ENCODE measurements around the gene SMAD7. TPM values are rescaled to one million over a fixed set of nuclear protein-coding genes. Genes with fewer than 3 reads are reported as not detected.

The SMAD7 gene
- total RNA-seq, 4 donors from 2014 or later = 41.2 to 76.0 (median 55.2) TPM

DNA sequence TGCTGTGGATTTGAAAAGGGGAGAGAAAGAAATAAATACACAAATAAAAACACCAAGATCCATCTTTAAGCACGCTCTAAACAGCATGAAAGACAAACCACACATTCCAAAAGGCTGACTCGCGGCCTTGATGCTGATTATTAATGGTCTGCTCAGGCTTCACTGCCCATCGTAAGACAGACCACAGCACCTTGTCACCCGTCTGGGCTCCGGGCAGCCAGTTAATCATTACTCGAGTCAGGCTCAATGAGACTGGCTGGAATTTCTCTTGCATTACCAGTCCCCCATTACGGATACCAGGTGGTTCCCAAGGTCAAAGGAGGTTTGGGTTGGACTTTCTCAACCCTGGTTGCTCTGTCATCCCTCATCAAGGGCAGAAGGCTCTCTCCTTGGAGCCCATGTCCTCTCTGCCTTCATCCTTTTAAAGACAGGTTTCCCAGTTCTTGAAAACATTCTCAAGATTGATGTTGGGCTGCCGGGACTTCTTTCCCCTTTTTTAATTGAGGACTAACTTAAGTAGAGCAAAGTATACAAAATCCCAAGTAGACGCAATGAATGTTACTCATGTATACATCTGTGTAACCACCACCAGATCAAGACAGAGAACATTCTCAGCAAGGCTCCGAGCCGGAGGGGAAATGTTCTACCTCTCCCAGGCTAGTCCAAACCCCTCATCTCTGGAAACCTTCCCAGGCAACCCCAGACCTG, 8.1 kb downstream of the SMAD7 start:
- H3K4me1 ChIP-seq = peaks cover 20 to 100% (median 88%) of the 10 kb centered on the region in 3 donors
- peaks cover 0 to 8% of the 10 kb centered on the region in 2 donors for H3K36me3 ChIP-seq
- WGBS, 2 donors (ENCODE audit: low coverage in 1 of 2) = 36 to 54% methylated on average over 9 to 11 of the region's 12 CpGs
- H3K4me3 ChIP-seq = no peak overlapping the region
- no peaks in the 10 kb centered on the region for H3K9me3 ChIP-seq
- TF ChIP-seq, protein P1, sequence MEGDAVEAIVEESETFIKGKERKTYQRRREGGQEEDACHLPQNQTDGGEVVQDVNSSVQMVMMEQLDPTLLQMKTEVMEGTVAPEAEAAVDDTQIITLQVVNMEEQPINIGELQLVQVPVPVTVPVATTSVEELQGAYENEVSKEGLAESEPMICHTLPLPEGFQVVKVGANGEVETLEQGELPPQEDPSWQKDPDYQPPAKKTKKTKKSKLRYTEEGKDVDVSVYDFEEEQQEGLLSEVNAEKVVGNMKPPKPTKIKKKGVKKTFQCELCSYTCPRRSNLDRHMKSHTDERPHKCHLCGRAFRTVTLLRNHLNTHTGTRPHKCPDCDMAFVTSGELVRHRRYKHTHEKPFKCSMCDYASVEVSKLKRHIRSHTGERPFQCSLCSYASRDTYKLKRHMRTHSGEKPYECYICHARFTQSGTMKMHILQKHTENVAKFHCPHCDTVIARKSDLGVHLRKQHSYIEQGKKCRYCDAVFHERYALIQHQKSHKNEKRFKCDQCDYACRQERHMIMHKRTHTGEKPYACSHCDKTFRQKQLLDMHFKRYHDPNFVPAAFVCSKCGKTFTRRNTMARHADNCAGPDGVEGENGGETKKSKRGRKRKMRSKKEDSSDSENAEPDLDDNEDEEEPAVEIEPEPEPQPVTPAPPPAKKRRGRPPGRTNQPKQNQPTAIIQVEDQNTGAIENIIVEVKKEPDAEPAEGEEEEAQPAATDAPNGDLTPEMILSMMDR (IDR thresholded peaks at IDR 0.05) = no peak
- TF ChIP-seq POLR2AphosphoS5 (IDR thresholded peaks at IDR 0.05) = no peak
- no peak for TF ChIP-seq POLR2A (IDR thresholded peaks at IDR 0.05)
- no peak for TF ChIP-seq EP300 (IDR thresholded peaks at IDR 0.05)
- ATAC-seq = no peak
- H3K27ac ChIP-seq = peak overlapping the region; percentile 46 to 98 (median 88)
- H3K27me3 ChIP-seq = no peaks in the 10 kb centered on the region

DNA sequence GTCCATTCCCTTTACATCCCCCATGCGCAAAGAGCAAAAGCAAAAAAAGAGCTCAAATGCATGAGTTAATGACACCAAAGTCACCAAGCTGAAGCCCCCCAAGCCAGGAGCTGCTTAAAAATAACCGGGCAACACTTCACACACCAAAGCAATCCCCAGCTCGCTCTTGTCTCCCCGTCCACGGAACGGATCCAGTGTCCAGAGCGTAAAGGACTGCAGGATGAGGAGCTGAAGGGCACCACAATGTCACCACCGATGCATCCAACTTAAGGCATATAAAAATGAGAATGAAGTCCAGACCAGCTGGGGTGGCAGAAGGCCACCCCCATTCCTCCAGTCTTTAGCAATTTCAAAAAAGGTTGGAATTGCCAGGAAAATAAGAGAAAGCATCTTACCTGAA, 8.7 kb downstream of the SMAD7 start:
- Histone ChIP-seq H3K4me1 (peaks cover 20 to 100% (median 89%) of the 10 kb centered on the region in 3 donors), H3K36me3 (peaks cover 0 to 8% of the 10 kb centered on the region in 2 donors), H3K4me3 (no peak overlapping the region), H3K27me3 (no peaks in the 10 kb centered on the region), H3K9me3 (no peaks in the 10 kb centered on the region), H3K27ac (peak overlapping the region; percentile 46 to 98 (median 88))
- no peak for ATAC-seq
- no peak for TF ChIP-seq POLR2AphosphoS5 (IDR thresholded peaks at IDR 0.05)
- no peak for TF ChIP-seq POLR2A (IDR thresholded peaks at IDR 0.05)
- TF ChIP-seq, protein P1 (IDR thresholded peaks at IDR 0.05) = no peak
- no peak for TF ChIP-seq EP300 (IDR thresholded peaks at IDR 0.05)
- 54% methylated on average over 7 of the region's 8 CpGs; no CpG with 5 or more reads in 1 of the 2 donors for WGBS, 2 donors (ENCODE audit: low coverage in 1 of 2)

DNA sequence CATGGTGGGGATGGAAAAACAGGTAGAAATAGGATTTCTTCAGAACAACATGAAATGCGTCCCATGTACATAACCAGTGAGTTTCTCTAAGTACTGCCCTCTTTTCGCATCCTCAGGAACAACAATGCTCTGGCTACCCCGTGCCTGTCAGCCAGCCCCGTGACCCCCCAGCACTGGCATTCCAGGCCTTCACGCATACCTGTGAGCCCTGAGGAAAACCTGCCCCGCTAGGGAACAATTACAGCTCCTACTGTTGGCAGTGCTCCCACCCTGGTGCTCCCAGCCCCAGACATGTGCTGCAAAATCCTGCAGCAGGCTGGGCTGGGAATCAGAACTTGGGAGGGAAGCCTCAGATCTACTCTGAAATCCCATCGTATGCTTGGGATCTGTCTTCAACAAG, 9.1 kb downstream of the SMAD7 start:
- TF ChIP-seq EP300 (IDR thresholded peaks at IDR 0.05) = no peak
- TF ChIP-seq POLR2AphosphoS5 (IDR thresholded peaks at IDR 0.05) = no peak
- TF ChIP-seq, protein P1 (IDR thresholded peaks at IDR 0.05) = no peak
- no peak for TF ChIP-seq POLR2A (IDR thresholded peaks at IDR 0.05)
- Histone ChIP-seq H3K4me3 (no peak overlapping the region), H3K9me3 (no peaks in the 10 kb centered on the region), H3K36me3 (peaks cover 0 to 8% of the 10 kb centered on the region in 2 donors), H3K27ac (peak overlapping the region; percentile 46 to 98 (median 88)), H3K27me3 (no peaks in the 10 kb centered on the region), H3K4me1 (peaks cover 20 to 100% (median 89%) of the 10 kb centered on the region in 3 donors)
- no peak for ATAC-seq
- whole genome bisulfite sequencing, 2 donors (ENCODE audit: low coverage in 1 of 2) = 69 to 73% methylated on average over 3 to 4 of the region's 7 CpGs

DNA sequence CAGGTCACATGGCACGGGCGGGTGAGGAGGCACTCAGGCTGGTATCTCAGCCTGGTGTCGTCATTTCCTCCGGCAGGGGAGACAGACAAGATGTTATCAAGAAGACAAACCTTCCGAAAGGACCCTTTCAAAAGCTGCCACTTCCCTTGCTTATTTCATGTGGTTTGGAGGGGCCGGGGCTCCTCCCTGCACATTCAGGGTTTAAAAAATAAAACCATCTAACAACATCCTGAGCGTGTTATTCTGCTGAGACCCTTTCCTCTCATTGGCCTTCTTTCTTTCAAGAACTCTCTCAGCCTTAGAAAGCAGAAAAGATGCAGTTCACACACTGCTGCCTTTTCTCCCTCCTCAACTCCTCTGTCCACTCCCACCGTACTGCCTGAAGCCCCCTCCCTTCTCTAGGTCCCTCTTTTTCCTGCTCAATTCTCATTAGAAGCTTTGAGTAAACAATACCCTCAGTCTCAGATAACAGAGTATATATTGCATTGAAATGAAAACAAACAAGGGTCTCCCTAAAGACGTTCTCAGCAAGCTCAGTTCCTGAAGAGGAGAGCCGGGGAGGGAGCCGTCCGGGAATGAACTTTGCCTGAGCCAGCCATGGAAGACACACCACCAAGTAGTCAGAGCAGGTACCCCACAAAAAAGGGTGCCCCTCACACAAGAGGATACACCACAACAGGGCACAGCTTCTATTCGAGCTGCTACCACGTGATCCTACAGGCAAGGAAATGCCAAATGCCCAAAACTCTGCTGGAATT, 9.7 kb downstream of the SMAD7 start:
- ATAC-seq = no peak
- 47 to 48% methylated on average over 10 to 11 of the region's 14 CpGs for WGBS, 2 donors (ENCODE audit: low coverage in 1 of 2)
- Histone ChIP-seq H3K4me1 (peaks cover 20 to 100% (median 88%) of the 10 kb centered on the region in 3 donors), H3K27me3 (no peaks in the 10 kb centered on the region), H3K27ac (peak overlapping the region; percentile 46 to 98 (median 88)), H3K36me3 (peaks cover 0 to 6% of the 10 kb centered on the region in 2 donors), H3K4me3 (no peak overlapping the region), H3K9me3 (no peaks in the 10 kb centered on the region)
- TF ChIP-seq POLR2A (IDR thresholded peaks at IDR 0.05) (no peak), POLR2AphosphoS5 (IDR thresholded peaks at IDR 0.05) (no peak), EP300 (IDR thresholded peaks at IDR 0.05) (no peak)
- TF ChIP-seq, protein P1 (IDR thresholded peaks at IDR 0.05) = no peak
